GM19351 (cell line): ENCODE data around the gene CDHR3.

ENCODE experiments used
- ATAC-seq: cut with Tn5 transposase; IDR thresholded peaks from one replicate; pipeline ENCODE4 v1.9.1; 2021; ENCODE audit warnings: mild to moderate bottlenecking, moderate library complexity; ENCODE audit not compliant: unreplicated experiment

CDHR3 gene

GRCh38 chr7:106021151-106022067 lies 58.3 kb downstream of the CDHR3 start:
- no peak for ATAC-seq

- no peak for ATAC-seq
Measured at GRCh38 chr7:106022193-106022821, 59.2 kb downstream of the CDHR3 start.

GRCh38 chr7:106023369-106024322 lies 60.6 kb downstream of the CDHR3 start:
- no peak for ATAC-seq

GRCh38 chr7:106026101-106026500 lies 63.0 kb downstream of the CDHR3 start:
- no peak for ATAC-seq

- ATAC-seq: no peak
Measured at GRCh38 chr7:106029451-106029850, 66.4 kb downstream of the CDHR3 start.

GRCh38 chr7:106029941-106030340 lies 66.9 kb downstream of the CDHR3 start:
- ATAC-seq: no peak

GRCh38 chr7:106031300-106032035 lies 68.4 kb downstream of the CDHR3 start:
- no peak for ATAC-seq

- ATAC-seq: no peak
Measured at GRCh38 chr7:106032295-106032694, 69.2 kb downstream of the CDHR3 start.

GRCh38 chr7:106033735-106034134 lies 70.7 kb downstream of the CDHR3 start:
- no peak for ATAC-seq

- no peak for ATAC-seq
Measured at GRCh38 chr7:106034383-106034782, 71.3 kb downstream of the CDHR3 start.

GRCh38 chr7:106035568-106035967 lies 72.5 kb downstream of the CDHR3 start:
- no peak for ATAC-seq

- ATAC-seq: no peak
Measured at GRCh38 chr7:106036004-106036403, 72.9 kb downstream of the CDHR3 start.

- no peak for ATAC-seq
Measured at GRCh38 chr7:106037489-106038176, 74.6 kb downstream of the CDHR3 start.

- no peak for ATAC-seq
Measured at GRCh38 chr7:106038289-106038688, 75.2 kb downstream of the CDHR3 start.

GRCh38 chr7:106038916-106039315 lies 75.9 kb downstream of the CDHR3 start:
- no peak for ATAC-seq

GRCh38 chr7:106039486-106040060 lies 76.5 kb downstream of the CDHR3 start:
- no peak for ATAC-seq

- no peak for ATAC-seq
Measured at GRCh38 chr7:106041140-106041717, 78.2 kb downstream of the CDHR3 start.

GRCh38 chr7:106042196-106042611 lies 79.1 kb downstream of the CDHR3 start:
- ATAC-seq: no peak

GRCh38 chr7:106045139-106045538 lies 82.1 kb downstream of the CDHR3 start:
- ATAC-seq: no peak
